ENCODE data around the gene OR5H1.

DNA sequence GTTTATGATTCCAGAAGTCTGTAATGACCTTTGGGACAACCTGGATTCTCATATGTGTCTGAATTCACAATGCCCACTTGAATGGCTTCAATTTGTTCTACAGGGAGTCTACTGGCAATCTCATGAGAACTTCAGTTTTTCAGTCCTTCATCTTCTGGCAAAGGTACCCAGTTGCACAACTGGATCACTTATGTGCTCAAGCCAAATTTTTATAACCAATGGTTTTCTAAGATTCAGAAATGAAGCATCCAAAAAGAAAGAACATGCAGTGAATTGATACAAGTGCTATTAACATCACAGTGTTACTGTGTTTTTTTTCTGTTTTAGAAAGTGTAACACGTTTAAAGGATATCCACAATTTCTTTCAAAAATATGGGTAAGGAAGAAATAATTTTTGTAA is 16.7 kb downstream of the OR5H1 start, which contains the start of gene OR5H14:
- TF ChIP-seq SMC3 (IDR thresholded peaks at IDR 0.05; ENCODE audit: borderline replicate concordance, low read length) (no peak), POLR2AphosphoS5 (IDR thresholded peaks at IDR 0.05; ENCODE audit: low read length) (no peak), BCL11A (IDR thresholded peaks at IDR 0.05; ENCODE audit: low read depth, low read length) (no peak), CHD1 (IDR thresholded peaks at IDR 0.05; ENCODE audit: low read depth, low read length) (no peak), TCF12 (IDR thresholded peaks at IDR 0.05; ENCODE audit: low read depth, low read length) (no peak), MXI1 (IDR thresholded peaks at IDR 0.05; ENCODE audit: low read depth, low read length) (no peak), CTCF (IDR thresholded peaks at IDR 0.05 in 2 of 3, conservative IDR thresholded peaks at IDR 0.05 in 1 of 3; ENCODE audit: control insufficient read depth in 2 of 3, extremely low read depth in 1 of 3, insufficient read depth in 1 of 3, low read depth in 3 of 3, low read length in 3 of 3) (no peak), POLR2A (IDR thresholded peaks at IDR 0.05; ENCODE audit: low read depth, low read length) (no peak), NBN (IDR thresholded peaks at IDR 0.05) (no peak), CBFB (IDR thresholded peaks at IDR 0.05; ENCODE audit: low read depth) (no peak), RFX5 (IDR thresholded peaks at IDR 0.05; ENCODE audit: low read depth, low read length) (no peak), CBX5 (IDR thresholded peaks at IDR 0.05; ENCODE audit: low read depth) (no peak), FOXK2 (IDR thresholded peaks at IDR 0.05) (no peak)

Measured in GM12878 (cell line).